Testis (tissue), 2 donors: ENCODE results near the gene WDR74.
"Not testable (repeated sequence)": the region's sequence is repeated elsewhere in the genome, so short reads cannot be mapped to it uniquely, and the experiment has no call there.

ENCODE experiments used
- CTCF ChIP-seq, 3 experiments: fragments of 450-650 bp in 2 of 3; fragments of 200-600 bp in 1 of 3; sonication (generic) in 1 of 3; IDR thresholded peaks; one replicate each; pipeline ENCODE4 v1.5.1; 2016 to 2019; ENCODE audit warnings: antibody characterized with exemption in 3 of 3, mild to moderate bottlenecking in 2 of 3, moderate library complexity in 1 of 3
- POLR2A ChIP-seq: fragments of 450-650 bp; IDR thresholded peaks from one replicate; pipeline ENCODE4 v1.6.1; 2017; ENCODE audit warnings: antibody characterized with exemption, mild to moderate bottlenecking, moderate library complexity

- not testable (repeated sequence) for TF ChIP-seq POLR2A; CTCF (IDR thresholded peaks at IDR 0.05)
Measured at GRCh38 chr11:62828130-62828529, 11.3 kb downstream of the WDR74 start.
